GM12874 (cell line): ENCODE data around the gene ZNF865.

Source experiments
- TF ChIP-seq, protein P1 (sequence below): IDR thresholded peaks from 2 replicates; pipeline ENCODE4 v1.5.1; 2011; ENCODE audit warnings: low read depth, mild to moderate bottlenecking, control low read depth, low read length, moderate library complexity; ENCODE audit not compliant: insufficient read depth

Gene ZNF865

DNA sequence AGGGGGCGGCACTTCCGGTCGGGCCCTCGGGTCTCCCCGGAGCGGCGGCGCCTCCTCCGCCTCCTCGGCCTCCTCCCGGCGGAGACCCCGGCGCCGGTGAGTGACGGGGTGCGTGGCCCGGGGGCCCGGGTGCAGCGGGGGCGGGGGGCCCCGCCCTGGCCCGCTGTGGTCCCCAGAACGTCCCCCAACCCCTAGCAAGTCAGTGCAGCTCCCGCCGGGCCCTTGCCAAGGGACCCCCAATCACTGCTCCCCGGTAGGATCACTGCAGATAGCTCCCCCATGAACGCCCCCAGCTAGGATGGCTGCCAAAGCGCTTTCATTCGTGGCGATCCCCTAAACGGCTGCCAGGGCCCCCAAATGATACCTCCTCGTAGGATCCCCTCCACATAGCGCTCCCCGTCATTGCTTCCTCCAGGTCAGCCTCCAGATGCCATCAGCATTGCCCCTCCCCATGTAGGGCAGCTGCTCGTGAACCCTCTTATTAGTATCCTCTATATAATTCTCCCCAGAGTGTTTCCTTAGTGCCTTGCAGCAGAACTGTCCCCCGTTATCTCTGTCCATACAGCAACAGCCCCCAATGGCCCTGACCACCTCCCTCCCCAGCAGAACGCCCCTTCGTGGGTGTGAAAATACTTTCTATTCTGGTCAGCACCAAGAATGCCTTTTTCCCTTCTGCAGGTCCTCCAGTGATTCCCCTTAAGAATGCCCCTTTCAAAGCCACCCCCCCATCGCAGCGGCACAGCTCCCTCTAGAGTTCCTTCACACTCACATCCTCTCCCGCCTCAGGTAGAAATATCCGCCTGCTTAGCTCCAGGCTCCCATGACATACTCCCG, at the start of gene ZNF865:
Gene ZNF865 (plus strand): TSS at position 11 of the 834 bp plus-strand sequence. CDS start 7,972 bp downstream, outside the sequence.
- TF ChIP-seq, protein P1, sequence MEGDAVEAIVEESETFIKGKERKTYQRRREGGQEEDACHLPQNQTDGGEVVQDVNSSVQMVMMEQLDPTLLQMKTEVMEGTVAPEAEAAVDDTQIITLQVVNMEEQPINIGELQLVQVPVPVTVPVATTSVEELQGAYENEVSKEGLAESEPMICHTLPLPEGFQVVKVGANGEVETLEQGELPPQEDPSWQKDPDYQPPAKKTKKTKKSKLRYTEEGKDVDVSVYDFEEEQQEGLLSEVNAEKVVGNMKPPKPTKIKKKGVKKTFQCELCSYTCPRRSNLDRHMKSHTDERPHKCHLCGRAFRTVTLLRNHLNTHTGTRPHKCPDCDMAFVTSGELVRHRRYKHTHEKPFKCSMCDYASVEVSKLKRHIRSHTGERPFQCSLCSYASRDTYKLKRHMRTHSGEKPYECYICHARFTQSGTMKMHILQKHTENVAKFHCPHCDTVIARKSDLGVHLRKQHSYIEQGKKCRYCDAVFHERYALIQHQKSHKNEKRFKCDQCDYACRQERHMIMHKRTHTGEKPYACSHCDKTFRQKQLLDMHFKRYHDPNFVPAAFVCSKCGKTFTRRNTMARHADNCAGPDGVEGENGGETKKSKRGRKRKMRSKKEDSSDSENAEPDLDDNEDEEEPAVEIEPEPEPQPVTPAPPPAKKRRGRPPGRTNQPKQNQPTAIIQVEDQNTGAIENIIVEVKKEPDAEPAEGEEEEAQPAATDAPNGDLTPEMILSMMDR: peak; percentile 77

DNA sequence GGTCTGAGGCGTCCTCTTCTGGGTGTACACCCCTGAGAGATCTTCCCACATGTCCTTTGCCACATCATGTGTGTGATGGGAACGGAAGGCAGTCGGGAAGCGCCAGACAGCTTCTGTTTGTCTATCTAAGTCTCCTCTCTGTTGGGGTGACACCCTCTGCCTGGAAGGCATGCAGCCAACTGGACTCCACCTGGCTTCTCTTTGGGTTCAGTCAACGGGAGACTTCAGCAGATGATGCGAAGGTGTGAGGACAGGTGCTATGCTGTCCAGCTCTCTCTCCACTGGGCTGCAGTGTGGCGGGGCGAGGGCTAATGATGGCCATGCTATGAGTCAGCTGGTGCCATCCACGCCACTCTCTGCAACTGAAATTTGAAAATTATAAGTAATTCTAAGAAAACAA, 45.8 kb upstream of the ZNF865 start:
- TF ChIP-seq, protein P1: no peak

DNA sequence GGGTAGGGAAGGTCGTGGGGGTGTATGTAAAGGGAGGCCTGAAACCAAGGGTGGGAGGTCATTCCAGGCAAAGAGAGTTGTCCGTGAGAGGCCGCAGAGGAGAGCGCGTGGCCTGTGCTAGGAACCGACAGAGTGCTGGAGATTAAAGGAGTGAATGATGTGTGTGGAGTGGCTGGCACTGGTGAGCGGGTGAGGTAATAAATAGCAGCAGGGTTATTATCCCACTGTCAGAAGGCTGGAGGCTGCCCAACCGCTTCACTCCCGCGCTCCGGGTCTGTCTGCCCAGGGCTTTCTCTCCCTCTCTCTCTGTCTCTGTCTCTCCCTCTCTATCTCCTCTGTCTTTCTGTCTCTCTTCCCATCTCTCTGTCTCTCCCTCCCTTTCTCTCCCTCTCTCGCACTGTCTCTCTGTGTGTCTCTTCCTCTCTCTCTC, 42.2 kb upstream of the ZNF865 start:
- TF ChIP-seq, protein P1: no peak

DNA sequence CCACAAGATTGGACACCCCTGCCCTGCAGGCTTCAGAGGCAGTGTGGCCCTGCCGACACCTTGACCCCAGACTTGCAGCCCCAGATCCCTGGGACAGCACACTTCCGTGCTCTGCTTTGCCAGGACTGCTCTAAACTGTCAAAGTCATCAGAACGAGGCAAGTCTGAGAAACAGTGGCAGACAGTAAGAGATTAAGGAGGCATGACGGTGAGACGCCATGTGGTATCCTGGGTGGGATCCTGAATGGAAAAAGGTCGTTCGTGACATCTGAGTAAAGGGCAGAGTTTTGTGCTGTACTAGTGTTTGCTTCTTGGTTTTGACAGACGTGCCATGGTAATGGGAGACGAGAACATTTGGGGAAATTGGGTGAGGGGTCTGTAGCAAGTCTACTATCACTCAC, 38.6 kb upstream of the ZNF865 start:
- TF ChIP-seq, protein P1: no peak

DNA sequence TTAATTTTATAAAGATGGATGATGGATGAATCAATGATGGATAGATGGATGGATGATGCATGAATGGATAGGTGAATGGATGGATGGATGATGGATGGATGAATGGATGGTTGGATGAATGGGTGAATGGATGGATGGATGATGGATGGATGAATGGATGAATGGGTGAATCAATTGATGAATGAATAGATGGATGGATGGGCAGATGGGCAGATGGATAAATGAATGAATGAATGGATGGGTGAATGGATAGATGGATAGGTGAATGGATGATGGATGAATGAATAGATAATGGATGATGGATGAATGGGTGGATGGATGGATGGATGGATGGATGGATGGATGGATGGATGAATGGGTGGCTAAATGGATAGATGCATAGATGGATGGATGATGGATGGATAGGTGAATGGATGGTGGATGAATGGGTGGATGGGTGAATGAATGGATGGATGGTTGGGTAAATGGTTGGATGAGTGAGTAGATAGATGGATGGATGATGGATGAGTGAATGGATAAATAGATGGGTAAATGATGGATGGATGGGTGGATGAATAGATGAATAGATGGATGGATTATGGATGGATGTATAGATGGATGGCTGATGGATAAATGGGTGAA, 37.6 kb upstream of the ZNF865 start:
- TF ChIP-seq, protein P1: no peak

DNA sequence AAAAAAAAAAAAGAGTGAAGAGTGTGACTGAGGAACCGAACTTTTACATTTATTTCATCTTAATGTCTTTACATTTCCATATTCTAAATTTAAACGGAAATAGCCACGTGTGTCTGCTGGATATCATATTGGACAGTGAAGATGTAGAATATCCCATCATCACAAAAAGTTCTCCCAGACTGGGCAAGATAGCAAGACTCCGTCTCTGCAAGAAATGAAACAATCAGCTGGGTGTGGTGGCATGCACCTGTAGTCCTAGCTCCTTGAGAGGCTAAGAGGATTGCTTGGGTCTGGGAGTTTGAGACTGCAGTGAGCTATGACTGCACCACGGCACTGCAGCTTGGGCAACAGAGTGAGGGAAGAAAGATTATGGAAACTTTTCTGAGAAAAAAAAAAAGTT, 28.7 kb upstream of the ZNF865 start:
- TF ChIP-seq, protein P1: no peak

DNA sequence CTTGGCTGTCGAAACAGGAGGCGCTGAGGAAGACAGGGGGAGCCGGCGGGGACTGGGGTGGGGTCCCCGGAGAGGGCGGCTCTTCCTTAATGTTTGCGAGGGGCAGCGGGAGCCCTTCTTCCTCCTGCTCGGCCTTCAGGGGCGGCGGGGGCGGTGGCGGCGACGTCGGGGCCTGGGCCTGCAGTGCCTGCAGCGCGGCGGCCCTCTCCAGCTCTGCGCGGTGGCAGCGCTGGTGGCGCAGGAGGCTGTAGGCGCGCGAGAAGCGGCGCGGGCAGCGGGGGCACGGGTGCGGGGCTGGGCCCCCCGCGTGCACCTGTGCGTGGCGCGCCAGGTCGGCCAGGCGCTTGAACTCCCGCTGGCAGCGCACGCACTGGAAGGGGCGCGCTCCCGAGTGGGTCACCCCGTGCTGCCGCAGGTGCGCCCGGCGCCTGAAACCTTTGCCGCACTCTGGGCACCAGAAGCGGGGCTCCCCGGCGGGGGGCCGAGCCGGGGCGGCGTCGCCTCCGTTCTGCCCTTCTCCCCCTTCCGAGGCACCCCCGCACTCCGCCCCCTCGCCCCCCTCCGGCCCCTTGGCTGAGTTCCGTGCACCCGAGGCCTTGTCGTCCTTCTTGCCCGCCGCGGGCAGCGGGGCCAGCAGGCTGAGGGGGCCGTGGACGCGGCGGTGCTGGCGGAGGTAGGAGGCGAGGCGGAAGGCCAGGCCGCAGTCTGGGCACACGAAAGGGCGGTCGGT, 27.3 kb upstream of the ZNF865 start:
- TF ChIP-seq, protein P1: no peak
